GM12864 (cell line): ENCODE measurements around the gene OR9G1.

Source experiments
- DNase-seq: peaks from one replicate; pipeline ENCODE4 v3.0.0-alpha.2; 2011; ENCODE audit warnings: low read depth
- H3K4me3 ChIP-seq: 2 replicates; pipeline ENCODE4 v1.5.1; 2011; ENCODE audit warnings: mild to moderate bottlenecking, low read depth, low read length, control low read depth
- CTCF ChIP-seq: IDR thresholded peaks from 2 replicates; pipeline ENCODE4 v1.5.1; 2011; ENCODE audit warnings: low read depth, mild to moderate bottlenecking, moderate library complexity, low read length, control low read depth, inconsistent platforms; ENCODE audit errors: missing control alignments

The OR9G1 gene

GRCh38 chr11:56740107-56740506 lies 41.2 kb downstream of the OR9G1 start:
- H3K4me3 ChIP-seq: no peak overlapping the region
- DNase-seq: no peak
- no peak for TF ChIP-seq CTCF

GRCh38 chr11:56740886-56741285 lies 42.0 kb downstream of the OR9G1 start:
- no peak overlapping the region for H3K4me3 ChIP-seq
- TF ChIP-seq CTCF: no peak
- no peak for DNase-seq

GRCh38 chr11:56748597-56748996 lies 49.7 kb downstream of the OR9G1 start, which contains the start of gene OR9G4:
Gene OR9G4 (minus strand): TSS chr11:56748697. CDS start chr11:56743766, 4,931 bp downstream.
- no peak for TF ChIP-seq CTCF
- H3K4me3 ChIP-seq: no peak within 1 kb of the TSS
- DNase-seq: no peak

DNA sequence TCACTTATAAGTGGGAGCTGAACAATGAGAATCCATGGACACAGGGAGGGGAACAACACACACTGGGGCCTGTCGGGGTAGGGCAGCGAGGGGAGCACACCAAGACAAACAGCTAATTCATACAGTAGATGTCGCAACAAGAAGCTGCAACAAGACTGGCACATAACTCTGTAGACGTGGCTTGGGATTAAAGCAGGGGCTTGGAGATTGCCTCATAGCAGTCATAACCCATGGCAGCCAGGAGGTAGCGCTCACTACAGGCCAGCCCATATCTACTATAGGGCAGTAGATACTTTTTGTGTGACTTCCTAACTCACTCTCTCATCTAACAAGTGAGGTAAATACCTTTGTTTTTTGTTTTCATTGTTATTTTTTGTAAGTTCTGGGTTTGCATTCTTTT lies 51.3 kb downstream of the OR9G1 start:
- no peak for DNase-seq
- no peak overlapping the region for H3K4me3 ChIP-seq
- TF ChIP-seq CTCF: peak; percentile 6

DNA sequence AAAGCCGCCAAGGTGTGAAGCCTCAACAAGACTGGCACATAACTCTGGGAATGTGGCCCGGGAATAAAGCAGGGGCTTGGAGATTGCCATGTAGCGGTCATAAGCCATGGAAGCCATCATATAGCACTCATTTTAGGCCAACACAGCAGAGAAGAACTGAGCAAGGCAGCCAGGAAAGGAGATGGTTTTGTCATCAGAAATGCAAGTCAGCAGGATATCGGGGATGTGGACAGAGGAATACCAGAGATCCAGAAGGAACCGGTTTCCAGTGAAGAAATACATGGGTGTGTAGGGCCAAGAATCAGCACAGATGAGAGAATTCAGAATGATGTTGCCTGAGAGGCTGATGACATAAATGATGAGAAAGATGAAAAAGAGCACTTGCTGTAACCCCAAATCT lies 52.6 kb downstream of the OR9G1 start:
- no peak for TF ChIP-seq CTCF
- H3K4me3 ChIP-seq: no peak overlapping the region
- no peak for DNase-seq
